Keratinocyte (primary cell): Measurements from ENCODE around the gene SNN. TPM values are rescaled to one million over a fixed set of nuclear protein-coding genes. Genes with fewer than 3 reads are reported as not detected.

Experiments
- DNase-seq: peaks from one replicate; pipeline ENCODE4 v3.0.0-alpha.2; 2011; ENCODE audit warnings: low read depth, missing footprints, low spot score
- FAIRE-seq: peaks from 2 replicates; lab custom pipeline; 2011; peaks lifted over from hg19 to GRCh38; lab: Jason Lieb, UNC
- H2AFZ ChIP-seq: 2 replicates; pipeline ENCODE4 v1.6.0; 2012; ENCODE audit warnings: low read length, control low read depth, inconsistent platforms; ENCODE audit not compliant: control insufficient read depth
- H3K27ac ChIP-seq: 2 replicates; pipeline ENCODE4 v1.5.1; 2011; ENCODE audit warnings: low read length; ENCODE audit not compliant: control insufficient read depth, insufficient read depth
- H3K27me3 ChIP-seq: 3 replicates; pipeline ENCODE4 v1.6.0; 2011; ENCODE audit warnings: low read length; ENCODE audit not compliant: control insufficient read depth, insufficient read depth; ENCODE audit errors: extremely low read depth
- H3K36me3 ChIP-seq, 2 experiments: 2 replicates in 1 of 2; 3 replicates in 1 of 2; pipeline ENCODE4 v1.5.1; 2011; ENCODE audit warnings: low read length in 2 of 2, mild to moderate bottlenecking in 1 of 2; ENCODE audit not compliant: control insufficient read depth in 2 of 2, insufficient read depth in 2 of 2; ENCODE audit errors: extremely low read depth in 1 of 2
- H3K4me1 ChIP-seq: 3 replicates; pipeline ENCODE4 v1.5.1; 2011; ENCODE audit warnings: low read length; ENCODE audit not compliant: control insufficient read depth, insufficient read depth; ENCODE audit errors: extremely low read depth
- H3K4me2 ChIP-seq: 3 replicates; pipeline ENCODE4 v1.6.0; 2011; ENCODE audit warnings: low read depth, low read length; ENCODE audit not compliant: control insufficient read depth, insufficient read depth; ENCODE audit errors: extremely low read depth
- H3K4me3 ChIP-seq, 3 experiments: fragments of 200-600 bp in 1 of 3; sonication (generic) in 1 of 3; 2 replicates in 2 of 3; 3 replicates in 1 of 3; pipeline ENCODE4 v1.5.1; 2011 to 2016; ENCODE audit warnings: low read length in 3 of 3, mild to moderate bottlenecking in 3 of 3, control low read depth in 2 of 3, inconsistent platforms in 1 of 3, low read depth in 1 of 3, mixed read lengths in 1 of 3, mixed run types in 1 of 3, moderate library complexity in 1 of 3; ENCODE audit not compliant: control insufficient read depth in 2 of 3, insufficient read depth in 2 of 3; ENCODE audit errors: extremely low read depth in 1 of 3
- H3K79me2 ChIP-seq: 2 replicates; pipeline ENCODE4 v1.6.0; 2012; ENCODE audit warnings: low read length; ENCODE audit not compliant: control insufficient read depth, insufficient read depth
- H3K9ac ChIP-seq: 3 replicates; pipeline ENCODE4 v1.6.0; 2011; ENCODE audit warnings: low read length; ENCODE audit not compliant: control insufficient read depth, insufficient read depth; ENCODE audit errors: extremely low read depth
- H3K9me1 ChIP-seq: 3 replicates; pipeline ENCODE4 v1.6.0; 2011; ENCODE audit warnings: low read length; ENCODE audit not compliant: control insufficient read depth, insufficient read depth; ENCODE audit errors: extremely low read depth
- H3K9me3 ChIP-seq: 2 replicates; pipeline ENCODE4 v1.5.1; 2012; ENCODE audit warnings: low read depth, low read length; ENCODE audit not compliant: control insufficient read depth
- H4K20me1 ChIP-seq: 3 replicates; pipeline ENCODE4 v1.6.0; 2011; ENCODE audit warnings: low read length; ENCODE audit not compliant: control insufficient read depth, insufficient read depth; ENCODE audit errors: extremely low read depth
- CTCF ChIP-seq, 3 experiments: IDR thresholded peaks in 1 of 3; conservative IDR thresholded peaks in 1 of 3; optimal IDR thresholded peaks in 1 of 3; 2 replicates in 2 of 3; 3 replicates in 1 of 3; pipeline versions ENCODE3 to v1.5.1; 2011; ENCODE audit warnings: low read length in 3 of 3, mild to moderate bottlenecking in 3 of 3, moderate library complexity in 2 of 3, control low read depth in 1 of 3, inconsistent platforms in 1 of 3; ENCODE audit not compliant: insufficient read depth in 2 of 3; ENCODE audit errors: extremely low read depth in 1 of 3
- EZH2 ChIP-seq: IDR thresholded peaks from one replicate; pipeline ENCODE4 v1.6.1; 2012; ENCODE audit warnings: inconsistent platforms, mild to moderate bottlenecking, low read length, moderate library complexity
- dilution Hi-C: fragments of 300-500 bp; cut with MboI; formaldehyde crosslinking; loops from one replicate; pipeline ENCODE4 v1.7.0; 2020; ENCODE audit warnings: low sequenced_read_pairs; ENCODE audit not compliant: extremely low pct_ligation_motif_present
- polyA plus RNA-seq, 5 experiments: library from polyadenylated mRNA; depleted of rRNA in 3 of 5; stranded (reverse) in 3 of 5; stranded (forward) in 1 of 5; unstranded in 1 of 5; fragments of >200 nt; gene quantifications; 1 replicate in 1 of 5; 2 replicates in 3 of 5; 3 replicates in 1 of 5; pipeline versions ENCODE4 v1.2.1 to v1.2.3, GENCODE V29; 2011 to 2012; ENCODE audit warnings: missing spikeins in 2 of 5, low read depth in 1 of 5, low replicate concordance in 1 of 5

Gene SNN
- polyA plus RNA-seq, 1 donor (not counting 4 experiments of a cell fraction or from before 2014, with no cell fraction given), result 15.9 TPM

GRCh38 chr16:11697319-11697718 lies 29.1 kb downstream of the SNN start:
- H3K79me2 ChIP-seq, result peaks cover 10% of the 10 kb centered on the region
- H3K9me3 ChIP-seq, result no peaks in the 10 kb centered on the region
- DNase-seq, result no peak
- no peak overlapping the region for H3K4me3 ChIP-seq
- H2AFZ ChIP-seq, result no peak overlapping the region
- no peak overlapping the region for H3K27ac ChIP-seq
- no peaks in the 10 kb centered on the region for H3K4me1 ChIP-seq
- H3K9ac ChIP-seq, result no peak overlapping the region
- dilution Hi-C loops, result no loop called here
- H3K9me1 ChIP-seq, result no peaks in the 10 kb centered on the region
- peaks cover 3% of the 10 kb centered on the region for H4K20me1 ChIP-seq
- no peak for FAIRE-seq
- H3K4me2 ChIP-seq, result no peak overlapping the region
- TF ChIP-seq EZH2 (no peak), CTCF (optimal IDR thresholded peaks at IDR 0.05 in 1 of 3, IDR thresholded peaks at IDR 0.05 in 1 of 3, conservative IDR thresholded peaks at IDR 0.05 in 1 of 3; ENCODE audit: extremely low read depth in 1 of 3, insufficient read depth in 2 of 3, low read length in 3 of 3) (no peak)
- H3K27me3 ChIP-seq, result no peaks in the 10 kb centered on the region
- H3K36me3 ChIP-seq, result peaks cover 25 to 54% of the 10 kb centered on the region in 2 experiments

GRCh38 chr16:11698271-11698689 lies 30.0 kb downstream of the SNN start:
- Histone ChIP-seq H3K9ac (no peak overlapping the region), H3K79me2 (peaks cover 14% of the 10 kb centered on the region), H3K4me3 (no peak overlapping the region), H3K27me3 (no peaks in the 10 kb centered on the region), H3K4me2 (no peak overlapping the region), H4K20me1 (peaks cover 3% of the 10 kb centered on the region), H3K9me1 (no peaks in the 10 kb centered on the region), H3K9me3 (no peaks in the 10 kb centered on the region), H3K4me1 (no peaks in the 10 kb centered on the region), H3K27ac (no peak overlapping the region), H2AFZ (no peak overlapping the region), H3K36me3 (peaks cover 26 to 58% of the 10 kb centered on the region in 2 experiments)
- DNase-seq (no peak), FAIRE-seq (no peak)
- dilution Hi-C loops, result no loop called here
- TF ChIP-seq CTCF (optimal IDR thresholded peaks at IDR 0.05 in 1 of 3, IDR thresholded peaks at IDR 0.05 in 1 of 3, conservative IDR thresholded peaks at IDR 0.05 in 1 of 3; ENCODE audit: extremely low read depth in 1 of 3, insufficient read depth in 2 of 3, low read length in 3 of 3), result peak in 2 of 3 experiments; percentile 28 to 41
- no peak for TF ChIP-seq EZH2
